Measurements from ENCODE around the gene C2orf69.

DNA sequence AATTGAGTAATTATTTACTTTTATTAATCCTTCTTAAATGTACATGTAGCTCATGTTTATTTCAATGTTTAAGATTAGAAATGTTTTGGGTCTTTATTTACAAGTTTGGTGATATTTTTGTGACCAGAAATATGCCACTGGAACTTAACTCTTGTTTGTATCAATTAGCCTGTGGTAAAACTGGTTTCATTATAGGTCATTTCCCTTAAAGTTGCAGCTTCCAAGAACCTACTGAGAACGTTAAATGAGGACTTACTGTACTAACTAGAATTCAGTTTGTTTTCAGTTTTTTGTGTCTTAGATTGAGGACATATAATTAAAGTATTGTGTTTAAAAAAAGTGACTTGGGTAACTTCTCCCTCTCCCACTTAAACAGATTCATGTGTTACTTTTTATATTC is 39.9 kb downstream of the C2orf69 start:
- TF ChIP-seq, protein P1, sequence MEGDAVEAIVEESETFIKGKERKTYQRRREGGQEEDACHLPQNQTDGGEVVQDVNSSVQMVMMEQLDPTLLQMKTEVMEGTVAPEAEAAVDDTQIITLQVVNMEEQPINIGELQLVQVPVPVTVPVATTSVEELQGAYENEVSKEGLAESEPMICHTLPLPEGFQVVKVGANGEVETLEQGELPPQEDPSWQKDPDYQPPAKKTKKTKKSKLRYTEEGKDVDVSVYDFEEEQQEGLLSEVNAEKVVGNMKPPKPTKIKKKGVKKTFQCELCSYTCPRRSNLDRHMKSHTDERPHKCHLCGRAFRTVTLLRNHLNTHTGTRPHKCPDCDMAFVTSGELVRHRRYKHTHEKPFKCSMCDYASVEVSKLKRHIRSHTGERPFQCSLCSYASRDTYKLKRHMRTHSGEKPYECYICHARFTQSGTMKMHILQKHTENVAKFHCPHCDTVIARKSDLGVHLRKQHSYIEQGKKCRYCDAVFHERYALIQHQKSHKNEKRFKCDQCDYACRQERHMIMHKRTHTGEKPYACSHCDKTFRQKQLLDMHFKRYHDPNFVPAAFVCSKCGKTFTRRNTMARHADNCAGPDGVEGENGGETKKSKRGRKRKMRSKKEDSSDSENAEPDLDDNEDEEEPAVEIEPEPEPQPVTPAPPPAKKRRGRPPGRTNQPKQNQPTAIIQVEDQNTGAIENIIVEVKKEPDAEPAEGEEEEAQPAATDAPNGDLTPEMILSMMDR (conservative IDR thresholded peaks at IDR 0.05) = no peak
- no peak for TF ChIP-seq ZFX (IDR thresholded peaks at IDR 0.05)

Measured in C4-2B (cell line).